Aorta (tissue), 5 donors: Measurements from ENCODE around the gene TP73. TPM values are rescaled to one million over a fixed set of nuclear protein-coding genes. Genes with fewer than 3 reads are reported as not detected.
A peak's percentile ranks its signal among the peaks of the same experiment; 100 is the strongest.

Source experiments
- ATAC-seq: fragments of 200-7000 bp; cut with Tn5 transposase; one replicate; pipeline ENCODE4 v1.9.1; 2022; ENCODE audit warnings: moderate library complexity; ENCODE audit not compliant: low FRiP score
- DNase-seq, 2 donors: peaks; one replicate each; pipeline ENCODE4 v3.0.0-alpha.2; 2020
- H3K27ac ChIP-seq, 2 donors: one replicate each; pipeline ENCODE4 v1.5.1; 2013; ENCODE audit warnings: low read length in 2 of 2, mild to moderate bottlenecking in 2 of 2, moderate library complexity in 2 of 2, control low read depth in 1 of 2, inconsistent platforms in 1 of 2, low read depth in 1 of 2
- H3K27me3 ChIP-seq, 2 donors: one replicate each; pipeline ENCODE4 v1.6.1; 2013; ENCODE audit warnings: control low read depth in 1 of 2, low read length in 1 of 2, mild to moderate bottlenecking in 1 of 2, moderate library complexity in 1 of 2; ENCODE audit not compliant: insufficient read depth in 2 of 2, control insufficient read depth in 1 of 2
- H3K36me3 ChIP-seq, 2 donors: one replicate each; pipeline ENCODE4 v1.6.1; 2013; ENCODE audit warnings: control low read depth in 1 of 2, low read length in 1 of 2, mild to moderate bottlenecking in 1 of 2; ENCODE audit not compliant: insufficient read depth in 2 of 2, control insufficient read depth in 1 of 2
- H3K4me1 ChIP-seq, 2 donors: one replicate each; pipeline ENCODE4 v1.6.1; 2013; ENCODE audit warnings: low read length in 2 of 2, control low read depth in 1 of 2, mild to moderate bottlenecking in 1 of 2, moderate library complexity in 1 of 2; ENCODE audit not compliant: insufficient read depth in 2 of 2, control insufficient read depth in 1 of 2
- H3K4me3 ChIP-seq, 2 donors: one replicate each; pipeline ENCODE4 v1.5.1; 2013; ENCODE audit warnings: low read length in 2 of 2, control low read depth in 1 of 2, mild to moderate bottlenecking in 1 of 2
- H3K9me3 ChIP-seq: one replicate; pipeline ENCODE4 v1.6.1; 2013; ENCODE audit warnings: mild to moderate bottlenecking, low read length; ENCODE audit not compliant: control insufficient read depth
- WGBS, 2 donors: extraction: QIAGEN DNeasy Blood & Tissue Kit; methylation state at CpG; one replicate each; pipeline ENCODE4 v1.1.7; 2013; 5-methylcytosine and 5-hydroxymethylcytosine counted together
- intact Hi-C, 2 donors: fragments of 100-400 bp; cut with DNase I; formaldehyde crosslinking; loops; one replicate each; pipeline versions ENCODE4 v1.14.2 to v1.15.0; 2022
- polyA plus RNA-seq, 2 donors: library from polyadenylated mRNA; stranded (reverse); fragments of 200-250 nt; gene quantifications; one replicate each; pipeline ENCODE4 v1.2.3, GENCODE V29; 2013
- total RNA-seq, 2 donors: library from RNA; stranded (reverse); fragmentation: NEBNext Ultra II Directional; extraction: Animal tissue kit (Norgen Biotek cat#: 25700); gene quantifications; one replicate each; pipeline ENCODE4 v1.2.1, GENCODE V29; 2021
- donor health status: healthy with polysubstance abuse.
- donor health status: Bipolar disorder and iron deficiency.
- donor health status: DM: no; HTN: no; CAD: no.
- donor health status: DM: no; HTN: no; CAD: no.
- donor health status: DM: yes; HTN: yes; CAD: no.

The TP73 gene
- total and polyA plus RNA-seq, 4 donors: 0.18 to 0.38 TPM; not detected in 2

GRCh38 chr1:3763351-3764125 lies 111.2 kb downstream of the TP73 start:
- H3K4me1 ChIP-seq: no peaks in the 10 kb centered on the region
- intact Hi-C loops: no loop called here
- H3K4me3 ChIP-seq: no peak overlapping the region
- H3K27ac ChIP-seq: no peak overlapping the region
- H3K27me3 ChIP-seq: no peaks in the 10 kb centered on the region
- peaks cover 1% of the 10 kb centered on the region for H3K9me3 ChIP-seq
- H3K36me3 ChIP-seq: no peaks in the 10 kb centered on the region
- no peak for ATAC-seq
- WGBS, 2 donors: 81 to 83% methylated on average over 29 to 31 of the region's 31 CpGs
- DNase-seq: peak in 1 of 2 donors; percentile 65

GRCh38 chr1:3767328-3767925 lies 115.1 kb downstream of the TP73 start:
- DNase-seq (no peak), ATAC-seq (no peak)
- no peaks in the 10 kb centered on the region for H3K27me3 ChIP-seq
- H3K9me3 ChIP-seq: no peaks in the 10 kb centered on the region
- intact Hi-C loops: no loop called here
- no peaks in the 10 kb centered on the region for H3K4me1 ChIP-seq
- no peaks in the 10 kb centered on the region for H3K36me3 ChIP-seq
- 89 to 92% methylated on average over 17 of the region's 17 CpGs for WGBS, 2 donors
- H3K27ac ChIP-seq: no peak overlapping the region
- H3K4me3 ChIP-seq: no peak overlapping the region

- Histone ChIP-seq H3K4me3 (no peak overlapping the region), H3K4me1 (no peaks in the 10 kb centered on the region), H3K27me3 (no peaks in the 10 kb centered on the region), H3K9me3 (no peaks in the 10 kb centered on the region), H3K27ac (no peak overlapping the region), H3K36me3 (no peaks in the 10 kb centered on the region)
- ATAC-seq: no peak
- WGBS, 2 donors: 93 to 94% methylated on average over 22 of the region's 22 CpGs
- no peak for DNase-seq
- intact Hi-C loops: no loop called here
Observed at GRCh38 chr1:3768811-3769390, 116.6 kb downstream of the TP73 start.

GRCh38 chr1:3770047-3770765 lies 117.9 kb downstream of the TP73 start:
- no peak for DNase-seq
- Histone ChIP-seq H3K27ac (no peak overlapping the region), H3K36me3 (no peaks in the 10 kb centered on the region), H3K4me3 (no peak overlapping the region), H3K9me3 (no peaks in the 10 kb centered on the region), H3K27me3 (no peaks in the 10 kb centered on the region), H3K4me1 (no peaks in the 10 kb centered on the region)
- no peak for ATAC-seq
- WGBS, 2 donors: 88 to 92% methylated on average over 16 of the region's 16 CpGs
- intact Hi-C loops: no loop called here

- no peak overlapping the region for H3K27ac ChIP-seq
- H3K4me1 ChIP-seq: no peaks in the 10 kb centered on the region
- 46 to 50% methylated on average over 32 of the region's 32 CpGs for WGBS, 2 donors
- DNase-seq (no peak), ATAC-seq (no peak)
- intact Hi-C loops: no loop called here
- H3K4me3 ChIP-seq: peak overlapping the region in 1 of 2 donors; percentile 3
- no peaks in the 10 kb centered on the region for H3K9me3 ChIP-seq
- H3K36me3 ChIP-seq: no peaks in the 10 kb centered on the region
- H3K27me3 ChIP-seq: no peaks in the 10 kb centered on the region
Observed at GRCh38 chr1:3771108-3772026, 119.1 kb downstream of the TP73 start.

GRCh38 chr1:3772027-3772714 lies 119.9 kb downstream of the TP73 start:
- 0 to 1% methylated on average over 32 to 61 of the region's 61 CpGs for WGBS, 2 donors
- ATAC-seq (peak; percentile 88), DNase-seq (peak; percentile 96 to 97)
- no peaks in the 10 kb centered on the region for H3K9me3 ChIP-seq
- H3K4me1 ChIP-seq: no peaks in the 10 kb centered on the region
- no peaks in the 10 kb centered on the region for H3K36me3 ChIP-seq
- intact Hi-C loops: no loop called here
- H3K4me3 ChIP-seq: peak overlapping the region; percentile 40 to 45
- H3K27ac ChIP-seq: no peak overlapping the region
- no peaks in the 10 kb centered on the region for H3K27me3 ChIP-seq

- intact Hi-C loops: no loop called here
- no peaks in the 10 kb centered on the region for H3K27me3 ChIP-seq
- ATAC-seq: peak; percentile 12
- peak in 1 of 2 donors; percentile 68 for DNase-seq
- peak within 1 kb of the TSS in 1 of 2 donors; percentile 41 for H3K27ac ChIP-seq
- peak within 1 kb of the TSS; percentile 40 to 45 for H3K4me3 ChIP-seq
- H3K4me1 ChIP-seq: no peaks in the 10 kb centered on the region
- no peaks in the 10 kb centered on the region for H3K9me3 ChIP-seq
- WGBS, 2 donors: 16 to 24% methylated on average over 36 to 55 of the region's 55 CpGs
- no peaks in the 10 kb centered on the region for H3K36me3 ChIP-seq
Observed at GRCh38 chr1:3772715-3773571, 120.6 kb downstream of the TP73 start, which contains the start of gene SMIM1. Gene SMIM1 (plus strand): TSS chr1:3772749. CDS start chr1:3775374, 2,625 bp downstream.
